ENCODE measurements around the gene ZGRF1.

GRCh38 chr4:112594993-112595392, 41.7 kb downstream of the ZGRF1 start:
- no peak for TF ChIP-seq POLR2A (IDR thresholded peaks at IDR 0.05)
- TF ChIP-seq CTCF (IDR thresholded peaks at IDR 0.05), result no peak
